Neutrophil (primary cell): ENCODE measurements around the gene MBOAT2.

Source experiments
- H3K27ac ChIP-seq: fragments of 200-600 bp; sonication (generic); 2 replicates; pipeline ENCODE4 v1.5.1; 2016; ENCODE audit warnings: mild to moderate bottlenecking, moderate library complexity
- H3K27me3 ChIP-seq: fragments of 200-600 bp; sonication (generic); 2 replicates; pipeline ENCODE4 v1.6.0; 2016; ENCODE audit warnings: mild to moderate bottlenecking
- H3K36me3 ChIP-seq: fragments of 200-600 bp; sonication (generic); 2 replicates; pipeline ENCODE4 v1.5.1; 2017
- H3K4me1 ChIP-seq, 2 experiments: fragments of 200-600 bp in 1 of 2; sonication (generic) in 1 of 2; 1 replicate in 1 of 2; 2 replicates in 1 of 2; pipeline versions ENCODE4 v1.5.1 to v1.6.1; 2013 to 2016; ENCODE audit warnings: low read depth in 1 of 2, low read length in 1 of 2, mild to moderate bottlenecking in 1 of 2, moderate library complexity in 1 of 2; ENCODE audit not compliant: control insufficient read depth in 1 of 2, insufficient read depth in 1 of 2
- H3K4me3 ChIP-seq, 2 experiments: fragments of 200-600 bp in 1 of 2; sonication (generic) in 1 of 2; 1 replicate in 1 of 2; 2 replicates in 1 of 2; pipeline ENCODE4 v1.5.1; 2013 to 2016; ENCODE audit warnings: low read depth in 1 of 2, low read length in 1 of 2, mild to moderate bottlenecking in 1 of 2, moderate library complexity in 1 of 2
- H3K9me3 ChIP-seq: fragments of 200-600 bp; sonication (generic); 2 replicates; pipeline ENCODE4 v1.5.1; 2016
- CTCF ChIP-seq: fragments of 200-600 bp; sonication (generic); IDR thresholded peaks from 2 replicates; pipeline ENCODE4 v1.5.1; 2016; ENCODE audit warnings: antibody characterized with exemption

The MBOAT2 gene

GRCh38 chr2:9004338-9005204, 1.1 kb upstream of the MBOAT2 start:
- no peak for TF ChIP-seq CTCF
- Histone ChIP-seq H3K4me1 (peaks cover 40 to 42% of the 10 kb centered on the region in 2 experiments), H3K4me3 (peak overlapping the region; percentile 84 to 87), H3K27ac (peak overlapping the region; percentile 87), H3K27me3 (no peaks in the 10 kb centered on the region), H3K36me3 (no peaks in the 10 kb centered on the region), H3K9me3 (no peaks in the 10 kb centered on the region)

- H3K27me3 ChIP-seq, result no peaks in the 10 kb centered on the region
- H3K9me3 ChIP-seq, result no peaks in the 10 kb centered on the region
- H3K4me1 ChIP-seq, result peaks cover 53 to 55% of the 10 kb centered on the region in 2 experiments
- TF ChIP-seq CTCF, result no peak
- H3K36me3 ChIP-seq, result no peaks in the 10 kb centered on the region
- peak overlapping the region; percentile 87 for H3K27ac ChIP-seq
- peak overlapping the region; percentile 87 to 96 for H3K4me3 ChIP-seq
Measured at GRCh38 chr2:9003366-9003615, 193 bp downstream of the MBOAT2 start.

DNA sequence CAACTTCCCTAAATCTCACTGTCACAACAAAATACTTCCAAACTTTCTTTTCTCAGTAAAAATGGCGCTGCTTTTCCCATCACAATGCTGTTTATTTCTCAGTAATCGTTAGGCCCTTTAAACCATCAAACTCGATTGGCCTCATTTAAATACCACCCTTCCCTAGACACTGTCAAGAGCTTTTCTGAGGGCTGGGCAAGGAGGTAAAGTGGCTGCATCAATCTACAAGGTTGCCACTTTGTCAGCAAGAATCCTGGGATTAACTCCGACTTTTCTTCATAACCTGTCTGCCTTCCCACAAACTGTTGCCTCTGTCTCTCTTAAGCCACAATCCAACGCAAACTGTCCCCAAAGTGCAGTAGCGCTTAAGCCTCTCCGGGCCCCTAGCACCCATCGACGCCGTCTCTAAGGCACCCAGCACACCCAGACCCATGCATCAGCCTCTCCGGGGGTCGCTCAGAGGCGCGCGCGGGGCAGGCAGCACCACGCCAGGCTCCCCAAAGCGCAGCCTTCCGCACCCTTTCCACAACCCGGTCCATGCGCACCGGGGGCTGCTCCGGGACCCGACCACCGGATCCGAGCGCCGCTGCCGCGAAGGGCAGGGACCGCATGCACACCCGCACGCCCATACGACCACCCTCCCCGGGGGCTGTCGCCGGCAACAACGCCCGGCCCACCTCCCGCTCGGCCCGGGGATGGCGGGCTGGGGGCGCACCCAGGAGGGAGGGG, 683 bp downstream of the MBOAT2 start:
- peak overlapping the region; percentile 87 to 96 for H3K4me3 ChIP-seq
- H3K9me3 ChIP-seq, result no peaks in the 10 kb centered on the region
- no peaks in the 10 kb centered on the region for H3K27me3 ChIP-seq
- no peaks in the 10 kb centered on the region for H3K36me3 ChIP-seq
- H3K4me1 ChIP-seq, result peaks cover 58 to 60% of the 10 kb centered on the region in 2 experiments
- TF ChIP-seq CTCF, result no peak
- H3K27ac ChIP-seq, result peak overlapping the region; percentile 87

- Histone ChIP-seq H3K36me3 (no peaks in the 10 kb centered on the region), H3K9me3 (no peaks in the 10 kb centered on the region), H3K27me3 (no peaks in the 10 kb centered on the region), H3K4me3 (peak overlapping the region; percentile 87 to 96), H3K27ac (peak overlapping the region; percentile 87), H3K4me1 (peaks cover 63 to 65% of the 10 kb centered on the region in 2 experiments)
- TF ChIP-seq CTCF, result no peak
Measured at GRCh38 chr2:9002313-9002636, 1.2 kb downstream of the MBOAT2 start.

DNA sequence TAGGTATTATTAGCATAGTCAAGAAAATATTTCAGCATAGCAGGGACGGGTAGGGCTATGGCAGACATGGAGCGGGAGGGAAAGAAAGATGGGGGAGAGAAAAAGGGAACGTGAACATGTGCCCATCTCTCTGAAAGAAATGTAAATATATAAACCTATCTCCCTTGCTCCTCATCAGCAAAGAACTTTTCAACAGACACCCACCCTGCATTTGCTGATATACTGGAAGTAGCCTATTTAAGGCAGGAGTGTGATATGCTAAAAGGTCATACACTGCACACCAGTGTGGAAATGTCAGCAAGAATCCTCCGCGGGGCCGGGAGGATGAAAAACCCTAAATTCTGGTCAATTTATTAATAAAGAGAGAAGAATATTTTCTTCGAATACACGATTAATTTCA, 1.7 kb downstream of the MBOAT2 start:
- TF ChIP-seq CTCF, result no peak
- H3K9me3 ChIP-seq, result no peaks in the 10 kb centered on the region
- no peaks in the 10 kb centered on the region for H3K27me3 ChIP-seq
- H3K4me1 ChIP-seq, result peaks cover 68 to 70% of the 10 kb centered on the region in 2 experiments
- peak overlapping the region; percentile 87 to 96 for H3K4me3 ChIP-seq
- peak overlapping the region; percentile 87 for H3K27ac ChIP-seq
- no peaks in the 10 kb centered on the region for H3K36me3 ChIP-seq
